Measurements from ENCODE around the gene CHRDL2. TPM values are rescaled to one million over a fixed set of nuclear protein-coding genes. Genes with fewer than 3 reads are reported as not detected.

CHRDL2 gene
- total RNA-seq, 1 donor from 2014 or later = 1.4 TPM

GRCh38 chr11:74654976-74655375 lies 76.2 kb downstream of the CHRDL2 start:
- no peak for DNase-seq (ENCODE audit: extremely low spot score, unreplicated experiment)
- Mint-ChIP-seq H3K4me3 (no peak overlapping the region), H3K27me3 (no peaks in the 10 kb centered on the region), H3K36me3 (peaks cover 41% of the 10 kb centered on the region), H3K9me3 (peaks cover 7% of the 10 kb centered on the region), H3K4me1 (ENCODE audit: unreplicated experiment) (no peaks in the 10 kb centered on the region), H3K27ac (no peak overlapping the region)
- TF ChIP-seq CTCF (conservative IDR thresholded peaks at IDR 0.05) = no peak

- no peak for TF ChIP-seq CTCF (conservative IDR thresholded peaks at IDR 0.05)
- Mint-ChIP-seq H3K27ac (no peak overlapping the region), H3K27me3 (no peaks in the 10 kb centered on the region), H3K4me3 (no peak overlapping the region), H3K4me1 (ENCODE audit: unreplicated experiment) (no peaks in the 10 kb centered on the region), H3K36me3 (peaks cover 19% of the 10 kb centered on the region), H3K9me3 (no peaks in the 10 kb centered on the region)
- DNase-seq (ENCODE audit: extremely low spot score, unreplicated experiment) = no peak
Measured at GRCh38 chr11:74650498-74650897, 80.7 kb downstream of the CHRDL2 start.

- no peak for DNase-seq (ENCODE audit: extremely low spot score, unreplicated experiment)
- H3K4me3 Mint-ChIP-seq = no peak overlapping the region
- H3K9me3 Mint-ChIP-seq = no peaks in the 10 kb centered on the region
- H3K27ac Mint-ChIP-seq = no peak overlapping the region
- H3K36me3 Mint-ChIP-seq = peaks cover 23% of the 10 kb centered on the region
- no peaks in the 10 kb centered on the region for H3K27me3 Mint-ChIP-seq
- no peak for TF ChIP-seq CTCF (conservative IDR thresholded peaks at IDR 0.05)
- no peaks in the 10 kb centered on the region for H3K4me1 Mint-ChIP-seq (ENCODE audit: unreplicated experiment)
Measured at GRCh38 chr11:74648894-74649293, 82.3 kb downstream of the CHRDL2 start.

- Mint-ChIP-seq H3K36me3 (peaks cover 15% of the 10 kb centered on the region), H3K27ac (no peak overlapping the region), H3K9me3 (no peaks in the 10 kb centered on the region), H3K4me1 (ENCODE audit: unreplicated experiment) (no peaks in the 10 kb centered on the region), H3K4me3 (no peak overlapping the region), H3K27me3 (no peaks in the 10 kb centered on the region)
- no peak for TF ChIP-seq CTCF (conservative IDR thresholded peaks at IDR 0.05)
- DNase-seq (ENCODE audit: extremely low spot score, unreplicated experiment) = no peak
Measured at GRCh38 chr11:74647831-74648230, 83.4 kb downstream of the CHRDL2 start.

GRCh38 chr11:74647404-74647803 lies 83.8 kb downstream of the CHRDL2 start:
- H3K4me1 Mint-ChIP-seq (ENCODE audit: unreplicated experiment) = no peaks in the 10 kb centered on the region
- H3K36me3 Mint-ChIP-seq = peaks cover 17% of the 10 kb centered on the region
- H3K27ac Mint-ChIP-seq = no peak overlapping the region
- no peak overlapping the region for H3K4me3 Mint-ChIP-seq
- H3K27me3 Mint-ChIP-seq = no peaks in the 10 kb centered on the region
- H3K9me3 Mint-ChIP-seq = no peaks in the 10 kb centered on the region
- TF ChIP-seq CTCF (conservative IDR thresholded peaks at IDR 0.05) = no peak
- no peak for DNase-seq (ENCODE audit: extremely low spot score, unreplicated experiment)

GRCh38 chr11:74646954-74647353 lies 84.3 kb downstream of the CHRDL2 start:
- Mint-ChIP-seq H3K27me3 (no peaks in the 10 kb centered on the region), H3K4me1 (ENCODE audit: unreplicated experiment) (no peaks in the 10 kb centered on the region), H3K9me3 (no peaks in the 10 kb centered on the region), H3K27ac (no peak overlapping the region), H3K4me3 (no peak overlapping the region), H3K36me3 (peaks cover 18% of the 10 kb centered on the region)
- TF ChIP-seq CTCF (conservative IDR thresholded peaks at IDR 0.05) = no peak
- DNase-seq (ENCODE audit: extremely low spot score, unreplicated experiment) = no peak

Data from type B pancreatic cell (in vitro differentiated cells).